Fibroblast of the aortic adventitia (primary cell): Measurements from ENCODE around the gene STMND1. TPM values are rescaled to one million over a fixed set of nuclear protein-coding genes. Genes with fewer than 3 reads are reported as not detected.

Experiments
- DNase-seq: peaks from one replicate; pipeline ENCODE4 v3.0.0-alpha.2; 2010; ENCODE audit warnings: low read depth
- H3K4me3 ChIP-seq: 2 replicates; pipeline ENCODE4 v1.5.1; 2011; ENCODE audit warnings: low read depth, mild to moderate bottlenecking, control low read depth, low read length, moderate library complexity
- CTCF ChIP-seq: IDR thresholded peaks from 2 replicates; pipeline ENCODE4 v1.5.1; 2011; ENCODE audit warnings: mild to moderate bottlenecking, low read length, control low read depth, inconsistent platforms; ENCODE audit not compliant: insufficient read depth
- total RNA-seq: library from RNA; depleted of rRNA; stranded (reverse); fragments of >200 nt; gene quantifications from 2 replicates; pipeline ENCODE4 v1.2.3, GENCODE V29; 2012; ENCODE audit warnings: low replicate concordance

STMND1 gene
- total RNA-seq, 1 donor = not detected

- DNase-seq = no peak
- TF ChIP-seq CTCF = no peak
- no peak overlapping the region for H3K4me3 ChIP-seq
These were observed 19.9 kb upstream of the STMND1 start for GRCh38 chr6:17081860-17082508.

- TF ChIP-seq CTCF = no peak
- DNase-seq = no peak
- no peak overlapping the region for H3K4me3 ChIP-seq
These were observed 18.5 kb upstream of the STMND1 start for GRCh38 chr6:17083397-17083796.

- no peak overlapping the region for H3K4me3 ChIP-seq
- DNase-seq = peak; percentile 86
- TF ChIP-seq CTCF = peak; percentile 65
These were observed 15.4 kb upstream of the STMND1 start for GRCh38 chr6:17086469-17086868.

- no peak for DNase-seq
- no peak overlapping the region for H3K4me3 ChIP-seq
- no peak for TF ChIP-seq CTCF
These were observed 13.7 kb upstream of the STMND1 start for GRCh38 chr6:17088091-17088611.

- H3K4me3 ChIP-seq = no peak overlapping the region
- TF ChIP-seq CTCF = peak; percentile 65
- peak; percentile 26 for DNase-seq
These were observed 10.7 kb upstream of the STMND1 start for GRCh38 chr6:17091122-17091521.

- H3K4me3 ChIP-seq = no peak overlapping the region
- TF ChIP-seq CTCF = no peak
- DNase-seq = no peak
These were observed 8.2 kb upstream of the STMND1 start for GRCh38 chr6:17093686-17094085.

GRCh38 chr6:17096096-17096495 lies 5.8 kb upstream of the STMND1 start:
- H3K4me3 ChIP-seq = no peak overlapping the region
- no peak for TF ChIP-seq CTCF
- DNase-seq = peak; percentile 15
